Fibroblast of peridontal ligament (primary cell): ENCODE data around the gene NBDY.
"Not testable (repeated sequence)": the region's sequence is repeated elsewhere in the genome, so short reads cannot be mapped to it uniquely, and the experiment has no call there.

Experiments
- DNase-seq: peaks from one replicate; pipeline ENCODE4 v3.0.0-alpha.2; 2010; ENCODE audit errors: extremely low read depth

The NBDY gene

GRCh38 chrX:56764153-56764974, 35.3 kb downstream of the NBDY start:
- DNase-seq: peak; percentile 82

GRCh38 chrX:56764975-56765791, 36.1 kb downstream of the NBDY start:
- no peak for DNase-seq

- DNase-seq: peak; percentile 24
Measured at GRCh38 chrX:56765811-56766553, 36.9 kb downstream of the NBDY start.

GRCh38 chrX:56766554-56767347, 37.7 kb downstream of the NBDY start:
- DNase-seq: peak; percentile 37

GRCh38 chrX:56767348-56768119, 38.5 kb downstream of the NBDY start:
- not testable (repeated sequence) for DNase-seq

GRCh38 chrX:56768120-56768660, 39.1 kb downstream of the NBDY start:
- DNase-seq: not testable (repeated sequence)

GRCh38 chrX:56772675-56773521, 43.9 kb downstream of the NBDY start:
- DNase-seq: not testable (repeated sequence)

GRCh38 chrX:56773522-56774060, 44.5 kb downstream of the NBDY start:
- DNase-seq: not testable (repeated sequence)

GRCh38 chrX:56778099-56778923, 49.3 kb downstream of the NBDY start:
- DNase-seq: not testable (repeated sequence)

- DNase-seq: not testable (repeated sequence)
Measured at GRCh38 chrX:56778924-56779468, 50.0 kb downstream of the NBDY start.

GRCh38 chrX:56780681-56781649, 51.9 kb downstream of the NBDY start:
- DNase-seq: not testable (repeated sequence)

- DNase-seq: no peak
Measured at GRCh38 chrX:56782352-56782751, 53.3 kb downstream of the NBDY start.

- DNase-seq: no peak
Measured at GRCh38 chrX:56782791-56783449, 53.9 kb downstream of the NBDY start.

- DNase-seq: no peak
Measured at GRCh38 chrX:56783450-56783831, 54.4 kb downstream of the NBDY start.

- no peak for DNase-seq
Measured at GRCh38 chrX:56783996-56784620, 55.1 kb downstream of the NBDY start.

- no peak for DNase-seq
Measured at GRCh38 chrX:56784666-56785065, 55.6 kb downstream of the NBDY start.
